ENCODE results near the gene GDI2. TPM values are rescaled to one million over a fixed set of nuclear protein-coding genes. Genes with fewer than 3 reads are reported as not detected.
"Not testable (repeated sequence)": the region's sequence is repeated elsewhere in the genome, so short reads cannot be mapped to it uniquely, and the experiment has no call there.

Gene GDI2
- total and polyA plus RNA-seq, 3 donors from 2014 or later: 144 to 204 (median 184) TPM

GRCh38 chr10:5856701-5857004 lies 43.4 kb upstream of the GDI2 start:
- intact Hi-C loops (cut with DNase I; ENCODE audit: low total_unique reads): no loop called here
- Histone ChIP-seq H3K9me3 (no peaks in the 10 kb centered on the region), H3K27ac (no peak overlapping the region), H3K4me1 (no peaks in the 10 kb centered on the region), H3K4me3 (no peak overlapping the region), H3K27me3 (no peaks in the 10 kb centered on the region), H3K36me3 (ENCODE audit: low read depth, missing control alignments) (no peaks in the 10 kb centered on the region)
- no peak for DNase-seq
- TF ChIP-seq POLR2A (IDR thresholded peaks at IDR 0.05): no peak
- TF ChIP-seq, protein P1, sequence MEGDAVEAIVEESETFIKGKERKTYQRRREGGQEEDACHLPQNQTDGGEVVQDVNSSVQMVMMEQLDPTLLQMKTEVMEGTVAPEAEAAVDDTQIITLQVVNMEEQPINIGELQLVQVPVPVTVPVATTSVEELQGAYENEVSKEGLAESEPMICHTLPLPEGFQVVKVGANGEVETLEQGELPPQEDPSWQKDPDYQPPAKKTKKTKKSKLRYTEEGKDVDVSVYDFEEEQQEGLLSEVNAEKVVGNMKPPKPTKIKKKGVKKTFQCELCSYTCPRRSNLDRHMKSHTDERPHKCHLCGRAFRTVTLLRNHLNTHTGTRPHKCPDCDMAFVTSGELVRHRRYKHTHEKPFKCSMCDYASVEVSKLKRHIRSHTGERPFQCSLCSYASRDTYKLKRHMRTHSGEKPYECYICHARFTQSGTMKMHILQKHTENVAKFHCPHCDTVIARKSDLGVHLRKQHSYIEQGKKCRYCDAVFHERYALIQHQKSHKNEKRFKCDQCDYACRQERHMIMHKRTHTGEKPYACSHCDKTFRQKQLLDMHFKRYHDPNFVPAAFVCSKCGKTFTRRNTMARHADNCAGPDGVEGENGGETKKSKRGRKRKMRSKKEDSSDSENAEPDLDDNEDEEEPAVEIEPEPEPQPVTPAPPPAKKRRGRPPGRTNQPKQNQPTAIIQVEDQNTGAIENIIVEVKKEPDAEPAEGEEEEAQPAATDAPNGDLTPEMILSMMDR (IDR thresholded peaks at IDR 0.05): no peak
- WGBS, 2 donors: 65 to 82% methylated on average over 7 of the region's 7 CpGs

DNA sequence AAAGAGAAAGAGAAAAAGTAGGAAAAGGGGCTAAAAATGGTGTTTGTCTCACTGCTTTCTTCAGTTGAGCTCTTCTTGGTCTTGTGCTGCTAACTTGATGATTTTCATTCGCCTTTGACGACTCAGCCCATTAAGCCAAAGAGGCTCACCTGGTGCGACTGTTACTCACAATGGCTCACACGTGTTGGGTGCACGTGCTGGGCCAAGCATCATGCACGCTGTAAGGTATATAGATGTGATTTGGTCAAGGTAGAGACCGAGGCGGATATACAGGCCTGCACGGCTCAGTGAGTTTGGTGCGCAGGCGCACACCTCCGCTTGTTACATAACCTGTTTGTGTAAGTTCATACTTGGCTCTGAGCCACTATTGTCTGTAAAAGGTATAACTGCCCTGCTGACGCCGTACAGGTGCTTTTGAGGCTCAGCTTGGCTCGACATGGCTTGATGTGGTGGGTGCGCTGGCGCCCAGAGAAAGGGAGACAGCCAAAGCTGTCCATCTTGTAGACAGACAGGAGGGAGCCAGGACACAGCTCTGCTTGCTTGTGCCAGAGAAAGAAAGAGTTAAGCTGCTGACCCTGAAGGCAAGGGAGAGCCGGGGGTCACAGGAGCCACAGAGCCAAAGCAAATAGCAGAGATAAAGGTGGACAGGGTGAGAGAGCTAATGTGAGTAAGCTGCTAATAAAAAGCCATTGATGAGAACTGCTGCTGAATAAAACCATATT lies 42.9 kb upstream of the GDI2 start:
- Histone ChIP-seq H3K36me3 (ENCODE audit: low read depth, missing control alignments) (no peaks in the 10 kb centered on the region), H3K27me3 (no peaks in the 10 kb centered on the region), H3K4me3 (no peak overlapping the region), H3K27ac (no peak overlapping the region), H3K9me3 (no peaks in the 10 kb centered on the region), H3K4me1 (no peaks in the 10 kb centered on the region)
- intact Hi-C loops (cut with DNase I; ENCODE audit: low total_unique reads): no loop called here
- no peak for TF ChIP-seq POLR2A (IDR thresholded peaks at IDR 0.05)
- TF ChIP-seq, protein P1 (IDR thresholded peaks at IDR 0.05): no peak
- 68 to 90% methylated on average over 12 to 18 of the region's 18 CpGs for WGBS, 2 donors
- DNase-seq: no peak

DNA sequence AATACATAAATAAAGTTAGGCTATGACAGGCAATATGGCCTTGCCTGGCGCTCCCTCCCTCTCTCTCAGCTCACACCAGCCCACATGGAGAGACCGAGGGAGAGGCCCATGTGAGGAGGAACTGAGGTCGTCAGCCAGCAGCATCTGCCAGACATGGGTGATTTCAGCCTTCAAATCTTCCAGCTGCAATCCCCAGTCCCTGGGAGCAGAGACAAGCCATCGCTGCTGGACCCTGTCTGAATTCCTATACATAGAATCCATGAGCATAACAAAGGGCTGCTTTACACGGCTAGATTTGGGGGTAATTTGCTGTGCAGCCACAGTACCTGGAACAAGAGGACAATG lies 40.9 kb upstream of the GDI2 start:
- no peak for TF ChIP-seq POLR2A (IDR thresholded peaks at IDR 0.05)
- TF ChIP-seq, protein P1 (IDR thresholded peaks at IDR 0.05): no peak
- intact Hi-C loops (cut with DNase I; ENCODE audit: low total_unique reads): no loop called here
- H3K9me3 ChIP-seq: no peaks in the 10 kb centered on the region
- WGBS, 2 donors: 83 to 87% methylated on average over 5 of the region's 5 CpGs
- H3K27me3 ChIP-seq: no peaks in the 10 kb centered on the region
- no peak overlapping the region for H3K4me3 ChIP-seq
- DNase-seq: no peak
- no peaks in the 10 kb centered on the region for H3K4me1 ChIP-seq
- H3K36me3 ChIP-seq (ENCODE audit: low read depth, missing control alignments): no peaks in the 10 kb centered on the region
- H3K27ac ChIP-seq: no peak overlapping the region

GRCh38 chr10:5846667-5847066 lies 33.4 kb upstream of the GDI2 start:
- H3K36me3 ChIP-seq (ENCODE audit: low read depth, missing control alignments); H3K4me1 ChIP-seq; H3K27ac ChIP-seq; H3K27me3 ChIP-seq; H3K9me3 ChIP-seq; intact Hi-C loops (cut with DNase I; ENCODE audit: low total_unique reads); H3K4me3 ChIP-seq; DNase-seq: not testable (repeated sequence)
- WGBS, 2 donors: 97 to 100% methylated on average over 4 of the region's 4 CpGs

DNA sequence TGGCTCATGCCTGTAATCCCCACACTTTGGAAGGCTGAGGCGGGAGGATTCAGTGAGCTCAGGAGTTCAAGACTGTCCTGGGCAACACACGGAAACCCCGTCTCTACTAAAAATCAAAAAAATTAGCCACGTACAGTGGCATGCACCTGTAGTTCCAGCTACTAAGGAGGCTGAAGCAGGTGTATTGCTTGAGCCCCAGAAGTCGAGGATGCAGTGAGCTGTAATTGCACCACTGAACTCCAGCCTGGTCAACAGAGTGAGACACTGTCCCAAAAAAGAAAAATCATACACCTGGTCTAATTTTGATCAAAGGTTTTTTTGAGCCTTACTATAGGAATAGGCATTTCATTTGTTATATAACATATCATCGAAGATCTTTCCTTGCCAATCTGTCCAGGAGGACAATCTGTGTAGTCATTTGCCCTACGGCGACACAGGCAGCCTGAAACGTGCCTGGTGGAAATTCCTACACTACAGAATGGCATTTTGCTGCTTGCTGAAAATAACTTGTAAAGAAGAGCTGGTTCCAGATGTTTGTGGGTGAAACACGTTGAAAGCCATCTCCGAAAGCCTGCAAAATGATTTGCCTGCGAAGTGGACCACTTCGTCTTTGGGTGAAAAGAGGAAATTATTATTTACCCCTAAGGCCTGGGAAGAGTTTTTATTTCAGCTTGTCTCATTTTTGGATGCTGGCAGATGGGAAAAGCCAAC lies 31.3 kb upstream of the GDI2 start:
- Histone ChIP-seq H3K4me1 (peaks cover 13% of the 10 kb centered on the region), H3K36me3 (ENCODE audit: low read depth, missing control alignments) (no peaks in the 10 kb centered on the region), H3K27ac (no peak overlapping the region), H3K4me3 (no peak overlapping the region), H3K9me3 (no peaks in the 10 kb centered on the region), H3K27me3 (no peaks in the 10 kb centered on the region)
- DNase-seq: no peak
- intact Hi-C loops (cut with DNase I; ENCODE audit: low total_unique reads): no loop called here
- WGBS, 2 donors: 69 to 80% methylated on average over 13 of the region's 13 CpGs
- TF ChIP-seq, protein P1 (IDR thresholded peaks at IDR 0.05): no peak
- no peak for TF ChIP-seq POLR2A (IDR thresholded peaks at IDR 0.05)
